Esophagus squamous epithelium (tissue), 4 donors: ENCODE data around the gene SPTBN4.

Experiments
- CTCF ChIP-seq, 6 experiments: fragments of 450-650 bp in 4 of 6; fragments of 200-600 bp in 2 of 6; sonication (generic) in 2 of 6; IDR thresholded peaks; one replicate each; pipeline ENCODE4 v1.5.1; 2016 to 2019; ENCODE audit warnings: antibody characterized with exemption in 6 of 6, mild to moderate bottlenecking in 4 of 6, moderate library complexity in 4 of 6
- POLR2A ChIP-seq, 4 donors: fragments of 450-650 bp; IDR thresholded peaks; one replicate each; pipeline ENCODE4 v1.6.1; 2017; ENCODE audit warnings: antibody characterized with exemption in 4 of 4, mild to moderate bottlenecking in 4 of 4, moderate library complexity in 3 of 4

DNA sequence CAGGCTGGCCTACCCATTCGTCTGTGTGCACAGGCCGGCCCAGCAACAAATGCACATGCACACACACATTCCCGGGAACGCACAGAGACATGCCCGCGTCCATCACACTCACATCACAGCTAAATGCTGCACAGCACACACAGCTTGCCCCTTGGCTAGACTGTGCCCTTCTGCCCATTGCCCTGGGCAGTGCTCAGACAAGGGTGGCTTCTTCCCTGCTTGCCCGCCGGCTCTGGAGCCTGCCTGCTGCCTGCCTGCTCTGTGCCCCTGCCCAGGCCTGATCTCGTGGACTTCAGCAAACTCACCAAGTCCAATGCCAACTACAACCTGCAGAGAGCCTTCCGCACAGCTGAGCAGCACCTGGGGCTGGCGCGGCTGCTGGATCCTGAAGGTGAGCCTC, 30.4 kb downstream of the SPTBN4 start:
- TF ChIP-seq CTCF (IDR thresholded peaks at IDR 0.05) (no peak), POLR2A (IDR thresholded peaks at IDR 0.05) (no peak)
